ENCODE data around the gene ZNF350. TPM values are rescaled to one million over a fixed set of nuclear protein-coding genes. Genes with fewer than 3 reads are reported as not detected.

The ZNF350 gene
- total and polyA plus RNA-seq, 2 of the 13 experiments (the other 11 are each of a cell fraction or from before 2014, with no cell fraction given) = 3.7 to 6.9 TPM

DNA sequence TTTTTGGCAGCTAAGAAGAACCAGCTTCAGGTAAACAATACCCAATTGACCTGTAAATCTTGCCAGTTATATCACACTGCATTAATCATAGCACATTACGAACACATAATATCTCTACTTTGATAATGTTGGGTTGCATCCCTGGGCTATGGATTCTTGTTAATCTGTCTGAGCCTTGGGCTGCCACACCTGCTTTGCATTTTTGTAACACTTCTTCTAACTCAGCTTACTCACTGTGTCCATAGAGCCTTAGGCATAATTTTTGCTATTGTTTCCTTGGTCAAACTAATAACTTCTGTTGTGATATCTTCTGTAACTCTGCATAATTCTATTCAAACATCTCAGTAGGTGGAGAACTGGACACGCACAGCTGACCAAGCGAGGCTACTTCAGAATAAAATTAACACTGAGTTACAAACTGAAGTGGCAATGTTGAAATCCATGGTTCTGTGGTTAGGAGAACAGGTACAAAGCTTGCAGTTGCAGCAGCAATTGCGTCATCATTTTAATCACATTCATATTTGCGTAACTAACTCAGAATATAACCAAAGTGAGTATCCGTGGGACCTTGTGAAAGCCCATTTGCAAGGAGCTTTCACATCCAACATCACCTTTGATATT is 6.4 kb downstream of the ZNF350 start:
- no peak overlapping the region for H2AFZ ChIP-seq (ENCODE audit: low read length)
- peaks cover 1% of the 10 kb centered on the region; the same call in 1 of the 2 replicates for H3K4me1 ChIP-seq (ENCODE audit: insufficient read depth, low read length)
- TF ChIP-seq CEBPG (CRISPR knock-in tag; IDR thresholded peaks at IDR 0.05) = peak; percentile 60
- no peak for TF ChIP-seq ZNF296 (CRISPR knock-in tag; conservative IDR thresholded peaks at IDR 0.05)
- peak; percentile 82 for TF ChIP-seq CEBPB (IDR thresholded peaks at IDR 0.05; ENCODE audit: borderline replicate concordance, low read depth, low read length)
- CTCF ChIA-PET (ENCODE audit: low intra/inter-chr PET ratio, low total read pairs) = no interaction called here
- H4K20me1 ChIP-seq (ENCODE audit: insufficient read depth, low read length) = no peaks in the 10 kb centered on the region
- peaks cover 49% of the 10 kb centered on the region; the same call in 1 of the 2 replicates for H3K9me3 ChIP-seq (ENCODE audit: low read length)
- ATAC-seq (no peak), DNase-seq (ENCODE audit: low spot score) (no peak), FAIRE-seq (no peak)
- no peak overlapping the region for H3K9ac ChIP-seq (ENCODE audit: insufficient read depth, low read depth, low read length)
- intact Hi-C loops (cut with micrococcal nuclease; ENCODE audit: unreplicated experiment) (no loop called here), in situ Hi-C loops (cut with HindIII; ENCODE audit: extremely low pct_ligation_motif_present, low pct_unique_long_range_greater_than_20kb) (no loop called here)
- H3K4me2 ChIP-seq (ENCODE audit: low read depth, low read length) = no peak overlapping the region
- WGBS (ENCODE audit: low lambda C conversion rate) = 91% methylated on average over 6 of the region's 6 CpGs
- no TSS peak for BruUV-seq (replicated peaks)
- peaks cover 0 to 4% of the 10 kb centered on the region in 2 experiments; a peak in 1 of 5 replicates for H3K36me3 ChIP-seq (replicated peaks in 1 of 2; ENCODE audit: control insufficient read depth in 1 of 2, insufficient read depth in 2 of 2, low read length in 2 of 2)
- H3K4me3 ChIP-seq (replicated peaks in 1 of 3; ENCODE audit: insufficient read depth in 1 of 3, low read depth in 2 of 3, low read length in 3 of 3) = no peak overlapping the region
- peaks cover 26% of the 10 kb centered on the region for H3K79me2 ChIP-seq (ENCODE audit: insufficient read depth, low read length)
- no peaks in the 10 kb centered on the region for H3K27me3 ChIP-seq (ENCODE audit: control insufficient read depth in 1 of 2, insufficient read depth in 2 of 2, low read length in 2 of 2)
- POLR2A ChIA-PET = no interaction called here
- no peak overlapping the region for H3K27ac ChIP-seq (ENCODE audit: extremely low read length, insufficient read depth, low read length)

DNA sequence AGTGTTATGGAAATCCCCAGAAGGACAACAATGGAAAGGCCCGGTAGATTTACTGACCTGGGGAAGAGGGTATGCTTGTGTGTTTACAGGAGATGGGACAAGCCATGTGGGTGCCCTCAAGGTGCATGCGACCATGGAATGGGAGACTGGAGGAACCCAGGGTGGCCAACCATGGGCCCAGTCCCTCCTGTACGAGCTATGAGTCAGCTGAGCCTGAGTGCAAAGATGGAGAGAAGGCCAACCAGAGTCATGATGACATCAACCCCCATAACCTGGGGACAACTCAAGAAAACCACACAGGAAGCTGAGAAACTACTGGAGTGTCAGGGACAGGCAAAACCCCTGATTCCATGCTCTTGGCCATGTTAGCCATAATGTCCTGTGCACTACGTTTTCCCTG is 7.8 kb downstream of the ZNF350 start:
- Histone ChIP-seq H4K20me1 (ENCODE audit: insufficient read depth, low read length) (no peaks in the 10 kb centered on the region), H3K9ac (ENCODE audit: insufficient read depth, low read depth, low read length) (no peak overlapping the region), H3K4me2 (ENCODE audit: low read depth, low read length) (no peak overlapping the region), H3K9me3 (ENCODE audit: low read length) (peaks cover 61% of the 10 kb centered on the region), H3K27me3 (ENCODE audit: control insufficient read depth in 1 of 2, insufficient read depth in 2 of 2, low read length in 2 of 2) (no peaks in the 10 kb centered on the region), H3K36me3 (replicated peaks in 1 of 2; ENCODE audit: control insufficient read depth in 1 of 2, insufficient read depth in 2 of 2, low read length in 2 of 2) (peaks cover 0 to 12% of the 10 kb centered on the region in 2 experiments; a peak in 3 of 5 replicates), H3K4me3 (replicated peaks in 1 of 3; ENCODE audit: insufficient read depth in 1 of 3, low read depth in 2 of 3, low read length in 3 of 3) (no peak overlapping the region), H3K4me1 (ENCODE audit: insufficient read depth, low read length) (no peaks in the 10 kb centered on the region), H3K79me2 (ENCODE audit: insufficient read depth, low read length) (peaks cover 15% of the 10 kb centered on the region), H2AFZ (ENCODE audit: low read length) (no peak overlapping the region), H3K27ac (ENCODE audit: extremely low read length, insufficient read depth, low read length) (no peak overlapping the region)
- TF ChIP-seq NFIC (IDR thresholded peaks at IDR 0.05; ENCODE audit: low read length) = no peak
- no peak for TF ChIP-seq ZNF446 (CRISPR knock-in tag; IDR thresholded peaks at IDR 0.05)
- TF ChIP-seq TBP (CRISPR knock-in tag; IDR thresholded peaks at IDR 0.05) = no peak
- TF ChIP-seq, protein P1, sequence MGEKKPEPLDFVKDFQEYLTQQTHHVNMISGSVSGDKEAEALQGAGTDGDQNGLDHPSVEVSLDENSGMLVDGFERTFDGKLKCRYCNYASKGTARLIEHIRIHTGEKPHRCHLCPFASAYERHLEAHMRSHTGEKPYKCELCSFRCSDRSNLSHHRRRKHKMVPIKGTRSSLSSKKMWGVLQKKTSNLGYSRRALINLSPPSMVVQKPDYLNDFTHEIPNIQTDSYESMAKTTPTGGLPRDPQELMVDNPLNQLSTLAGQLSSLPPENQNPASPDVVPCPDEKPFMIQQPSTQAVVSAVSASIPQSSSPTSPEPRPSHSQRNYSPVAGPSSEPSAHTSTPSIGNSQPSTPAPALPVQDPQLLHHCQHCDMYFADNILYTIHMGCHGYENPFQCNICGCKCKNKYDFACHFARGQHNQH (CRISPR knock-in tag; IDR thresholded peaks at IDR 0.05) = no peak
- TF ChIP-seq HOXA7 (CRISPR knock-in tag; IDR thresholded peaks at IDR 0.05) = no peak
- no peak for TF ChIP-seq ZBTB8A (CRISPR knock-in tag; IDR thresholded peaks at IDR 0.05; ENCODE audit: borderline replicate concordance, low read depth)
- TF ChIP-seq ZNF891 (CRISPR knock-in tag; IDR thresholded peaks at IDR 0.05) = no peak
- TF ChIP-seq POGZ (CRISPR knock-in tag; IDR thresholded peaks at IDR 0.05) = no peak
- no peak for TF ChIP-seq SP4 (CRISPR knock-in tag; IDR thresholded peaks at IDR 0.05)
- TF ChIP-seq SMARCE1 (IDR thresholded peaks at IDR 0.05; ENCODE audit: borderline replicate concordance) = no peak
- no peak for TF ChIP-seq PCBP2 (optimal IDR thresholded peaks at IDR 0.05; ENCODE audit: low read depth, low read length, poor library complexity, severe bottlenecking)
- no peak for TF ChIP-seq KLF13 (CRISPR knock-in tag; IDR thresholded peaks at IDR 0.05)
- DNase-seq (ENCODE audit: low spot score) (no peak), ATAC-seq (no peak), FAIRE-seq (no peak)
- no TSS peak for BruUV-seq (replicated peaks)
- WGBS (ENCODE audit: low lambda C conversion rate) = 98% methylated on average over 3 of the region's 4 CpGs
- POLR2A ChIA-PET = no interaction called here
- in situ Hi-C loops (cut with HindIII; ENCODE audit: extremely low pct_ligation_motif_present, low pct_unique_long_range_greater_than_20kb) (no loop called here), intact Hi-C loops (cut with micrococcal nuclease; ENCODE audit: unreplicated experiment) (no loop called here)
- CTCF ChIA-PET (ENCODE audit: low intra/inter-chr PET ratio, low total read pairs) = no interaction called here

All from HepG2 (cell line).